HG03175 (cell line): ENCODE results near the gene CTNND2.

Source experiments
- ATAC-seq: cut with Tn5 transposase; IDR thresholded peaks from one replicate; pipeline ENCODE4 v1.9.1; 2021; ENCODE audit warnings: mild to moderate bottlenecking, moderate library complexity; ENCODE audit not compliant: unreplicated experiment

Gene CTNND2

GRCh38 chr5:10969684-10970180 is 934.5 kb downstream of the CTNND2 start:
- no peak for ATAC-seq

GRCh38 chr5:10964806-10965205 is 939.4 kb downstream of the CTNND2 start:
- ATAC-seq = no peak

GRCh38 chr5:10958728-10959127 is 945.5 kb downstream of the CTNND2 start:
- no peak for ATAC-seq

- no peak for ATAC-seq
These were observed 954.2 kb downstream of the CTNND2 start for GRCh38 chr5:10949856-10950630.

DNA sequence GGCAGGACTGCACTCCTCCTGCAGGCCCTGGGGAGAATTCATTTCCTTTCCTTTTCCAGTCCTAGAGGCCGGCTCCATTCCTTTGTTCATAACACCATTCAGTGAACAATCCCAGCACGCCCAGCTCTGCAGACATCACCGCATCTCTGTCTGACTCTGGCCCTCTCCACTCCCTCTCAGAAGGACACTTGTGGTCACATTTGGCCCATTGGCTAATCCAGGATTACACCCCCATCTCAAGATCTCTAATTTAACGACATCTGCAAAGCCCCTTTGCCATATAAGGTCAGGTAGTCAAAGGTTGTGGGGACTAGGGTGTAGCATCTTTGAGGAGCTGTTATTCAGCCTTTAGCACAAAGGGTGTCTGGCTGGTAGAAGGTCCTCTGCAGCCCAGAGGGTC is 958.2 kb downstream of the CTNND2 start:
- no peak for ATAC-seq

- ATAC-seq = no peak
These were observed 962.3 kb downstream of the CTNND2 start for GRCh38 chr5:10941900-10942299.

GRCh38 chr5:10936081-10936855 is 968.0 kb downstream of the CTNND2 start:
- no peak for ATAC-seq

DNA sequence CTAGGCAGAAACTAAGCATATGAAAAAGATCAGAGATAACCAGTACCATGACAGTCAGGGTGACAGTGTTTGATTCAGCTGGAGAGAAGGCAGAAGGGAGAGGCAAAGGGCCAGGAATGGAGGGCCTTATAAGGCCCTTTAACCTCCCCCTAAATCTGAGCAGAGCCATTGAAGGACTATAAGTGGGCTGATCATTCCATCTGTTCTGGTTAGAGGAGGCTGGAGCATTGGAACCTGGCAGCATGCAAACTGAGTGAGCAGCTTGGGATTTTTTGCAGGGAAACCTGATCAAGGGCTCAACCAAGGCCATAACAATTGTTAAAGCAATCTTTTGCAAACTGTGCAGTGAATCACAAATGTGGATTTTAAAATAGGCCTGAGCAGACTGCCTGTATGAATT is 968.7 kb downstream of the CTNND2 start:
- no peak for ATAC-seq

GRCh38 chr5:10934783-10935355 is 969.4 kb downstream of the CTNND2 start:
- no peak for ATAC-seq

- ATAC-seq = no peak
These were observed 971.1 kb downstream of the CTNND2 start for GRCh38 chr5:10933121-10933520.

DNA sequence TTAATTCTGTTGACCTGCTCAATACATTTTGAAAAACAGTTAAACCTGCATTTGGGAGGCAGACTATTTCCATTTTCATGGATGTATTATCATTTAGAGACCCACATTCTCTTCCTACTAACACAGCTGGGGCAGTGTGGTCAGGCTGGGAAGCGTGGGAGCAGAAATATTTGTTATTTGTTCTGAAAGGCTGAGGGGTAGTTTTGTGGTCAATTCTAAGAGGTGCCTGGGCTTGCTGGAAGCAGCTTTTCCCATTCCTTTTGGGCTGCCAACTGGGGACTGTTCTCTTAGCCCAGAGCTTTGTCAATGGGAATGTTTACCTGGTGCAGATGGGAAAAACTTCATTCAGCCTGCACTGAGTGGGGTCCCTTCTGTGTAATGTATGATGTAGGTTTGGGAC is 971.8 kb downstream of the CTNND2 start:
- no peak for ATAC-seq

DNA sequence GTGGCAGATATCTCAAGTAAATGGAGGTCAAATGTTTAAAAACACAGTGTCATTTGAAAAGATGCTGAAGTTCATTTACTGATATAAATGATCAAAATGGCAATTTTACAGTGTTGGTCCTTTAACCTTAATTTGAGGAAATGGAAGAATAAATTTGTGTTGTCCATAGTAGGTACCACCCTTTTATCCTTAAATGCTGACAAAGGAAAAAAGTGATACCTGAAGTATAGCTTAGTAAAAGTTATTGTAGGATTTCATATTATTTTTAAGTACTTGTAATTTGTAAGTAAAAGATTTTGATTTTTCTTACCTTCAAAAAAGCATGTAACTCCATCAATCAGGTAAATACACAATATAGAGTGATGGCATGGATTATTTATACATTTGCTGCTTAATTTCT is 976.6 kb downstream of the CTNND2 start:
- ATAC-seq = no peak

- no peak for ATAC-seq
These were observed 980.9 kb downstream of the CTNND2 start for GRCh38 chr5:10923310-10923709.
